Adrenal gland (tissue), 12 donors: ENCODE results near the gene ASPHD2. TPM values are rescaled to one million over a fixed set of nuclear protein-coding genes. Genes with fewer than 3 reads are reported as not detected.

Experiments used
- DNase-seq, 7 donors: peaks; one replicate each; pipeline ENCODE4 v3.0.0-alpha.2; 2019 to 2020
- H3K27ac ChIP-seq, 5 donors: fragments of 200-600 bp; sonication (generic) in 4 of 5; 1 replicate in 3 of 5; 2 replicates in 2 of 5; pipeline versions ENCODE4 v1.5.1 to v1.8.0; 2016 to 2020; ENCODE audit warnings: mild to moderate bottlenecking in 1 of 5
- H3K27me3 ChIP-seq: fragments of 200-600 bp; 2 replicates; pipeline ENCODE4 v1.8.0; 2021
- H3K36me3 ChIP-seq, 2 donors: fragments of 200-600 bp; replicated peaks in 1 of 2; 1 replicate in 1 of 2; 2 replicates in 1 of 2; pipeline versions ENCODE4 v1.5.1 to v1.8.0; 2018 to 2022
- H3K4me1 ChIP-seq, 2 donors: fragments of 200-600 bp; replicated peaks in 1 of 2; 1 replicate in 1 of 2; 2 replicates in 1 of 2; pipeline versions ENCODE4 v1.5.1 to v1.8.0; 2018 to 2021
- H3K4me3 ChIP-seq, 4 donors: fragments of 200-600 bp; sonication (generic) in 3 of 4; one replicate each; pipeline ENCODE4 v1.5.1; 2016 to 2018
- H3K9me3 ChIP-seq, 3 donors: fragments of 200-600 bp; sonication (generic) in 1 of 3; replicated peaks in 1 of 3; 1 replicate in 2 of 3; 2 replicates in 1 of 3; pipeline versions ENCODE4 v1.5.1 to v1.8.0; 2016 to 2021
- CTCF ChIP-seq, 6 experiments: fragments of 450-650 bp in 4 of 6; fragments of 200-600 bp in 2 of 6; sonication (generic) in 1 of 6; IDR thresholded peaks; 1 replicate in 5 of 6; 2 replicates in 1 of 6; pipeline versions ENCODE4 v1.5.1 to v1.8.0; 2016 to 2021; ENCODE audit warnings: antibody characterized with exemption in 6 of 6, mild to moderate bottlenecking in 2 of 6, moderate library complexity in 1 of 6
- POLR2A ChIP-seq, 2 donors: fragments of 450-650 bp; IDR thresholded peaks; one replicate each; pipeline ENCODE4 v1.6.1; 2017; ENCODE audit warnings: antibody characterized with exemption in 2 of 2, mild to moderate bottlenecking in 2 of 2, moderate library complexity in 1 of 2
- WGBS, 4 donors: extraction: QIAGEN DNeasy Blood & Tissue Kit in 2 of 4; methylation state at CpG; one replicate each; pipeline versions ENCODE4 v1.1.5 to v1.1.7; 2013 to 2017; 5-methylcytosine and 5-hydroxymethylcytosine counted together
- intact Hi-C, 2 donors: fragments of 100-400 bp; cut with DNase I; formaldehyde crosslinking; loops; one replicate each; pipeline versions ENCODE4 v1.14.1 to v1.15.0; 2022 to 2023
- polyA plus RNA-seq, 3 donors: library from polyadenylated mRNA; stranded (reverse); fragments of 200-250 nt in 2 of 3; fragments of 350-450 nt in 1 of 3; fragmentation: Illumina TruSeq in 1 of 3; extraction: RNeasy Lipid Tissue Mini Kit (QIAGEN cat#74804) in 1 of 3; gene quantifications; one replicate each; pipeline ENCODE4 v1.2.3, GENCODE V29; 2013 to 2014
- total RNA-seq, 9 donors: library from RNA; depleted of rRNA in 4 of 9; stranded (reverse); fragments of >200 nt in 4 of 9; fragments of 120-200 nt in 1 of 9; fragmentation: NEBNext Ultra II Directional in 1 of 9; extraction: Animal tissue kit (Norgen Biotek cat#: 25700) in 1 of 9; gene quantifications; one replicate each; pipeline versions ENCODE4 v1.1.0 to v1.2.4, GENCODE V29; 2013 to 2023
- donor health status: healthy with polysubstance abuse.
- donor health status: Bipolar disorder and iron deficiency.
- donor health status: DM: yes; HTN: yes; CAD: no.
- donor health status: DM: no; HTN: no; CAD: no.
- donor health status: DM: no; HTN: no; CAD: no.
- donor health status: DM: yes; HTN: yes; CAD: no.

ASPHD2 gene
- total and polyA plus RNA-seq, 12 donors = 0.06 to 1.7 (median 0.45) TPM

- Histone ChIP-seq H3K4me3 (no peak overlapping the region), H3K4me1 (no peaks in the 10 kb centered on the region), H3K36me3 (peaks cover 0 to 22% of the 10 kb centered on the region in 2 donors), H3K9me3 (no peaks in the 10 kb centered on the region), H3K27ac (no peak overlapping the region), H3K27me3 (no peaks in the 10 kb centered on the region)
- 76 to 82% (median 79%) methylated on average over 15 of the region's 15 CpGs for WGBS, 4 donors
- no peak for DNase-seq
- intact Hi-C loops = no loop called here
- TF ChIP-seq POLR2A (IDR thresholded peaks at IDR 0.05) = no peak
These were observed 18.7 kb downstream of the ASPHD2 start for GRCh38 chr22:26447584-26448329.

GRCh38 chr22:26448334-26448733 is 19.3 kb downstream of the ASPHD2 start:
- Histone ChIP-seq H3K27ac (no peak overlapping the region), H3K36me3 (peaks cover 0 to 27% of the 10 kb centered on the region in 2 donors), H3K4me3 (no peak overlapping the region), H3K9me3 (no peaks in the 10 kb centered on the region), H3K27me3 (no peaks in the 10 kb centered on the region), H3K4me1 (no peaks in the 10 kb centered on the region)
- intact Hi-C loops = no loop called here
- TF ChIP-seq POLR2A (IDR thresholded peaks at IDR 0.05) (no peak), CTCF (IDR thresholded peaks at IDR 0.05) (no peak)
- WGBS, 4 donors = 72 to 85% (median 75%) methylated on average over 3 to 5 of the region's 5 CpGs
- DNase-seq = no peak

GRCh38 chr22:26448941-26449340 is 19.9 kb downstream of the ASPHD2 start:
- Histone ChIP-seq H3K27me3 (no peaks in the 10 kb centered on the region), H3K9me3 (no peaks in the 10 kb centered on the region), H3K4me1 (no peaks in the 10 kb centered on the region), H3K4me3 (no peak overlapping the region), H3K27ac (no peak overlapping the region), H3K36me3 (peaks cover 0 to 33% of the 10 kb centered on the region in 2 donors)
- no peak for DNase-seq
- WGBS, 4 donors = 73 to 87% (median 84%) methylated on average over 6 of the region's 6 CpGs
- intact Hi-C loops = no loop called here
- no peak for TF ChIP-seq POLR2A (IDR thresholded peaks at IDR 0.05)
- no peak for TF ChIP-seq CTCF (IDR thresholded peaks at IDR 0.05)

- no peak overlapping the region for H3K27ac ChIP-seq
- no peaks in the 10 kb centered on the region for H3K4me1 ChIP-seq
- intact Hi-C loops = no loop called here
- H3K4me3 ChIP-seq = no peak overlapping the region
- TF ChIP-seq CTCF (IDR thresholded peaks at IDR 0.05) (no peak), POLR2A (IDR thresholded peaks at IDR 0.05) (no peak)
- H3K36me3 ChIP-seq = peaks cover 0 to 36% of the 10 kb centered on the region in 2 donors
- 72 to 77% (median 75%) methylated on average over 8 to 9 of the region's 9 CpGs for WGBS, 4 donors
- H3K27me3 ChIP-seq = no peaks in the 10 kb centered on the region
- no peaks in the 10 kb centered on the region for H3K9me3 ChIP-seq
- no peak for DNase-seq
These were observed 21.6 kb downstream of the ASPHD2 start for GRCh38 chr22:26450453-26451185.
